SK-N-SH treated with all-trans-retinoic acid at 6 μM for 48 hours (cell line): Measurements from ENCODE around the gene MC1R.

ENCODE experiments used
- CREB5 ChIP-seq: fragments of 250-450 bp; sonication (Bioruptor Pico); IDR thresholded peaks from 2 replicates; pipeline ENCODE4 v1.5.1; 2020; ENCODE audit warnings: low read depth, mild to moderate bottlenecking, moderate library complexity
- CSDC2 ChIP-seq: fragments of 250-450 bp; sonication (Bioruptor Pico); IDR thresholded peaks from 2 replicates; pipeline ENCODE4 v1.5.0; 2020; ENCODE audit warnings: mild to moderate bottlenecking, moderate library complexity
- CSRNP3 ChIP-seq: fragments of 250-450 bp; sonication (Bioruptor Pico); IDR thresholded peaks from 2 replicates; pipeline ENCODE4 v1.5.1; 2021; ENCODE audit warnings: mild to moderate bottlenecking, moderate library complexity
- GLIS3 ChIP-seq: fragments of 250-450 bp; sonication (Bioruptor Pico); IDR thresholded peaks from 2 replicates; pipeline ENCODE4 v1.5.0; 2020; ENCODE audit warnings: mild to moderate bottlenecking, moderate library complexity
- PATZ1 ChIP-seq: fragments of 250-450 bp; sonication (Bioruptor Pico); IDR thresholded peaks from 2 replicates; pipeline ENCODE4 v1.8.0; 2020; ENCODE audit warnings: mild to moderate bottlenecking, moderate library complexity, borderline replicate concordance
- RARB ChIP-seq: fragments of 250-450 bp; sonication (Bioruptor Pico); IDR thresholded peaks from 2 replicates; pipeline ENCODE4 v1.8.0; 2021; ENCODE audit warnings: mild to moderate bottlenecking, moderate library complexity
- SNAI2 ChIP-seq: fragments of 250-450 bp; sonication (Bioruptor Pico); IDR thresholded peaks from 2 replicates; pipeline ENCODE4 v1.5.0; 2020; ENCODE audit warnings: mild to moderate bottlenecking, moderate library complexity
- ZC3H10 ChIP-seq: fragments of 250-450 bp; sonication (Bioruptor Pico); IDR thresholded peaks from 2 replicates; pipeline ENCODE4 v1.5.1; 2021; ENCODE audit warnings: mild to moderate bottlenecking, moderate library complexity
- ZFP30 ChIP-seq: fragments of 450-650 bp; formaldehyde crosslinking; IDR thresholded peaks from 2 replicates; pipeline ENCODE4 v1.5.0; 2022; ENCODE audit warnings: mild to moderate bottlenecking, moderate library complexity
- ZNF565 ChIP-seq: fragments of 450-650 bp; formaldehyde crosslinking; conservative IDR thresholded peaks from 2 replicates; pipeline ENCODE4 v1.5.0; 2020; ENCODE audit warnings: low read depth, mild to moderate bottlenecking, moderate library complexity
- ZNF70 ChIP-seq: fragments of 450-650 bp; formaldehyde crosslinking; IDR thresholded peaks from 2 replicates; pipeline ENCODE4 v1.5.0; 2020; ENCODE audit warnings: mild to moderate bottlenecking, moderate library complexity

GRCh38 chr16:89871895-89872294 lies 46.8 kb upstream of the MC1R start:
- TF ChIP-seq CSRNP3 (CRISPR knock-in tag) (no peak), ZNF70 (CRISPR knock-in tag) (no peak), CREB5 (CRISPR knock-in tag) (no peak), CSDC2 (CRISPR knock-in tag) (no peak), ZFP30 (CRISPR knock-in tag) (no peak), RARB (CRISPR knock-in tag) (no peak), ZC3H10 (CRISPR knock-in tag) (no peak), GLIS3 (no peak), SNAI2 (CRISPR knock-in tag) (no peak), PATZ1 (CRISPR knock-in tag) (no peak), ZNF565 (CRISPR knock-in tag) (no peak)
